Measurements from ENCODE around the gene MAPK8IP2.
"Not testable (repeated sequence)": the region's sequence is repeated elsewhere in the genome, so short reads cannot be mapped to it uniquely, and the experiment has no call there.

GRCh38 chr22:50659711-50660110 lies 59.1 kb downstream of the MAPK8IP2 start:
- TF ChIP-seq CTCF, POLR2A (IDR thresholded peaks at IDR 0.05): not testable (repeated sequence)
